Colonic mucosa (tissue), 4 donors: Measurements from ENCODE around the gene ARMC8. TPM values are rescaled to one million over a fixed set of nuclear protein-coding genes. Genes with fewer than 3 reads are reported as not detected.
A peak's percentile ranks its signal among the peaks of the same experiment; 100 is the strongest.

Source experiments
- DNase-seq: peaks from one replicate; pipeline ENCODE4 v3.0.0-alpha.2; 2020
- H3K27ac ChIP-seq: fragments of 200-600 bp; one replicate; pipeline ENCODE4 v1.8.0; 2021
- H3K27me3 ChIP-seq: fragments of 200-600 bp; one replicate; pipeline ENCODE4 v1.8.0; 2021
- H3K36me3 ChIP-seq: fragments of 200-600 bp; one replicate; pipeline ENCODE4 v1.8.0; 2021
- H3K4me1 ChIP-seq: fragments of 200-600 bp; one replicate; pipeline ENCODE4 v1.8.0; 2021; ENCODE audit warnings: mild to moderate bottlenecking
- H3K4me3 ChIP-seq: fragments of 200-600 bp; one replicate; pipeline ENCODE4 v1.8.0; 2021
- H3K9ac ChIP-seq, 2 donors: one replicate each; pipeline ENCODE4 v1.7.0; 2013; ENCODE audit warnings: control low read depth in 2 of 2, low read depth in 2 of 2, low read length in 2 of 2
- H3K9me3 ChIP-seq: fragments of 200-600 bp; one replicate; pipeline ENCODE4 v1.8.0; 2021
- CTCF ChIP-seq: fragments of 200-600 bp; IDR thresholded peaks from one replicate; pipeline ENCODE4 v1.8.0; 2022; ENCODE audit warnings: antibody characterized with exemption, mild to moderate bottlenecking
- intact Hi-C: fragments of 100-400 bp; cut with DNase I; formaldehyde crosslinking; loops from one replicate; pipeline ENCODE4 v1.14.1; 2022
- total RNA-seq, 2 donors: library from RNA; stranded (reverse); fragmentation: NEBNext Ultra II Directional in 1 of 2; extraction: Animal tissue kit (Norgen Biotek cat#: 25700) in 1 of 2; gene quantifications; one replicate each; pipeline ENCODE4 v1.2.1, GENCODE V29; 2021
- donor health status: healthy.
- donor health status: DM: no; HTN: no; CAD: no.
- donor health status: DM: no; HTN: no; CAD: no.

ARMC8 gene
- total RNA-seq, 2 donors from 2014 or later = 29.9 to 35.0 TPM

- Histone ChIP-seq H3K4me3 (no peak overlapping the region), H3K36me3 (no peaks in the 10 kb centered on the region), H3K4me1 (no peaks in the 10 kb centered on the region), H3K27me3 (no peaks in the 10 kb centered on the region), H3K27ac (no peak overlapping the region), H3K9me3 (no peaks in the 10 kb centered on the region), H3K9ac (no peak overlapping the region)
- DNase-seq = no peak
- no peak for TF ChIP-seq CTCF
- intact Hi-C loops = no loop called here
These were observed 32.6 kb upstream of the ARMC8 start for GRCh38 chr3:138154534-138154933.

GRCh38 chr3:138157743-138158142 is 29.4 kb upstream of the ARMC8 start:
- intact Hi-C loops = no loop called here
- Histone ChIP-seq H3K9ac (no peak overlapping the region), H3K36me3 (peaks cover 3% of the 10 kb centered on the region), H3K9me3 (no peaks in the 10 kb centered on the region), H3K4me3 (no peak overlapping the region), H3K4me1 (no peaks in the 10 kb centered on the region), H3K27ac (no peak overlapping the region), H3K27me3 (no peaks in the 10 kb centered on the region)
- no peak for TF ChIP-seq CTCF
- no peak for DNase-seq

- no peak overlapping the region for H3K9ac ChIP-seq
- intact Hi-C loops = no loop called here
- DNase-seq = no peak
- no peaks in the 10 kb centered on the region for H3K4me1 ChIP-seq
- no peaks in the 10 kb centered on the region for H3K27me3 ChIP-seq
- no peak overlapping the region for H3K27ac ChIP-seq
- TF ChIP-seq CTCF = no peak
- H3K36me3 ChIP-seq = peaks cover 3% of the 10 kb centered on the region
- no peaks in the 10 kb centered on the region for H3K9me3 ChIP-seq
- H3K4me3 ChIP-seq = no peak overlapping the region
These were observed 22.0 kb upstream of the ARMC8 start for GRCh38 chr3:138165061-138165460.

- no peak for DNase-seq
- no peak for TF ChIP-seq CTCF
- no peak overlapping the region for H3K4me3 ChIP-seq
- intact Hi-C loops = no loop called here
- peaks cover 6% of the 10 kb centered on the region for H3K4me1 ChIP-seq
- no peaks in the 10 kb centered on the region for H3K27me3 ChIP-seq
- no peaks in the 10 kb centered on the region for H3K9me3 ChIP-seq
- H3K9ac ChIP-seq = no peak overlapping the region
- no peaks in the 10 kb centered on the region for H3K36me3 ChIP-seq
- no peak overlapping the region for H3K27ac ChIP-seq
These were observed 14.5 kb upstream of the ARMC8 start for GRCh38 chr3:138172625-138173024.

- Histone ChIP-seq H3K9me3 (no peaks in the 10 kb centered on the region), H3K27me3 (no peaks in the 10 kb centered on the region), H3K4me1 (peaks cover 6% of the 10 kb centered on the region), H3K9ac (peak overlapping the region; percentile 89), H3K27ac (peak overlapping the region; percentile 74), H3K4me3 (peak overlapping the region; percentile 65), H3K36me3 (no peaks in the 10 kb centered on the region)
- intact Hi-C loops = no loop called here
- no peak for DNase-seq
- TF ChIP-seq CTCF = no peak
These were observed 13.2 kb upstream of the ARMC8 start for GRCh38 chr3:138173769-138174420.
